ENCODE results near the gene RAB5IF. TPM values are rescaled to one million over a fixed set of nuclear protein-coding genes. Genes with fewer than 3 reads are reported as not detected.

The RAB5IF gene
- total and polyA plus RNA-seq, 7 donors, result 58.7 to 169 (median 85.1) TPM

GRCh38 chr20:36654506-36654905, 48.9 kb downstream of the RAB5IF start:
- Histone ChIP-seq H3K4me1 (no peaks in the 10 kb centered on the region), H3K9me3 (no peaks in the 10 kb centered on the region), H3K27ac (no peak overlapping the region), H3K36me3 (peaks cover 1 to 81% (median 31%) of the 10 kb centered on the region in 4 donors), H3K27me3 (no peaks in the 10 kb centered on the region), H3K4me3 (no peak overlapping the region)
- 97 to 98% methylated on average over 8 of the region's 8 CpGs for WGBS, 2 donors
- DNase-seq, result no peak
- TF ChIP-seq POLR2AphosphoS5 (IDR thresholded peaks at IDR 0.05), result no peak
- TF ChIP-seq EP300 (IDR thresholded peaks at IDR 0.05), result no peak
- no peak for TF ChIP-seq POLR2A (IDR thresholded peaks at IDR 0.05)
- no peak for TF ChIP-seq CTCF (IDR thresholded peaks at IDR 0.05)
- intact Hi-C loops (cut with DNase I), result no loop called here

DNA sequence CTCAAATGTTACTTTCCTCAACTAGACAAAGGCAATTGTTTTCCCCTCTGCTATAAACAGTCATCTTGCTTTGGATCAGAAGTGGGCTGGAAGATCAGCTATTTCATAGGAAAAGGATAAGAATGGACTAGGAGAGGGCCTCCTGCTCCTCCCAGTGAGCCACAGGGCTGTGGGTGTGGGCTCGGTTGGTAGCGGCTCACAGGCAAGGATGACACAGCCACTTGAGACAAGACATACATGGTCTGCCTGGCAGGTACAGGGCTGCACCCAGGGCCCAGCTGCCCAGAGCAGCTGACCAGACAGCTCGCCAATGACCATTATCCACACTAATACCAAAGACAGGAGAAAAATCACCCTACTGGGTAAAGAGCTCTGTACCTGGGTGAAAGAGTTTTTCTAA, 49.4 kb downstream of the RAB5IF start:
- peaks cover 6 to 86% (median 32%) of the 10 kb centered on the region in 4 donors for H3K36me3 ChIP-seq
- intact Hi-C loops (cut with DNase I), result no loop called here
- TF ChIP-seq POLR2AphosphoS5 (IDR thresholded peaks at IDR 0.05), result no peak
- no peak for TF ChIP-seq EP300 (IDR thresholded peaks at IDR 0.05)
- TF ChIP-seq CTCF (IDR thresholded peaks at IDR 0.05), result no peak
- no peak for TF ChIP-seq POLR2A (IDR thresholded peaks at IDR 0.05)
- no peaks in the 10 kb centered on the region for H3K9me3 ChIP-seq
- H3K4me3 ChIP-seq, result no peak overlapping the region
- H3K4me1 ChIP-seq, result no peaks in the 10 kb centered on the region
- 95 to 97% methylated on average over 3 of the region's 3 CpGs for WGBS, 2 donors
- H3K27ac ChIP-seq, result no peak overlapping the region
- no peak for DNase-seq
- no peaks in the 10 kb centered on the region for H3K27me3 ChIP-seq

- Histone ChIP-seq H3K36me3 (peaks cover 7 to 91% (median 25%) of the 10 kb centered on the region in 4 donors), H3K9me3 (no peaks in the 10 kb centered on the region), H3K27me3 (no peaks in the 10 kb centered on the region), H3K4me3 (no peak overlapping the region), H3K27ac (no peak overlapping the region), H3K4me1 (no peaks in the 10 kb centered on the region)
- WGBS, 2 donors, result 89% methylated on average over 4 of the region's 4 CpGs
- no peak for DNase-seq
- intact Hi-C loops (cut with DNase I), result no loop called here
- TF ChIP-seq POLR2AphosphoS5 (IDR thresholded peaks at IDR 0.05), result no peak
- TF ChIP-seq CTCF (IDR thresholded peaks at IDR 0.05), result no peak
- no peak for TF ChIP-seq EP300 (IDR thresholded peaks at IDR 0.05)
- no peak for TF ChIP-seq POLR2A (IDR thresholded peaks at IDR 0.05)
Observed at GRCh38 chr20:36656733-36657132, 51.2 kb downstream of the RAB5IF start.

DNA sequence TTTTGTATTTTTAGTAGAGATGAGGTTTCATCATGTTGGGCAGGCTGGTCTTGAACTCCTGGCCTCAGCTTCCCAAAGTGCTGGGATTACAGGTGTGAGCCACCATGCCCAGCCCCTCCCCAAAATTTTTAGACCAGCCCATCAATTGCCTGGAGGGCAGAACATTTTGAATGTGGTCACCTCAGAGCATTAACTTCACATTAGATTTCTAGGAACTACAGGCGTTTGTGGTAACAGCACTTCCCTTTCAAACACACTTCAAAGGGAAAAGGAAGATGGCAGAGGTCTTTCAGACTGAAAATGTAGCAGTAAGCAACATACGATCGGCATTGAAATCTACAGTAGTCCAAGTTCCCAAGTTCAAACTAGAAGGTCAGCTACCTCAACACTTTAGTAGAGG, 52.7 kb downstream of the RAB5IF start:
- Histone ChIP-seq H3K4me3 (no peak overlapping the region), H3K27me3 (no peaks in the 10 kb centered on the region), H3K4me1 (no peaks in the 10 kb centered on the region), H3K27ac (no peak overlapping the region), H3K36me3 (peaks cover 7 to 88% (median 20%) of the 10 kb centered on the region in 4 donors), H3K9me3 (no peaks in the 10 kb centered on the region)
- DNase-seq, result no peak
- 50 to 84% methylated on average over 3 of the region's 3 CpGs for WGBS, 2 donors
- intact Hi-C loops (cut with DNase I), result no loop called here
- TF ChIP-seq POLR2AphosphoS5 (IDR thresholded peaks at IDR 0.05) (no peak), EP300 (IDR thresholded peaks at IDR 0.05) (no peak), POLR2A (IDR thresholded peaks at IDR 0.05) (no peak), CTCF (IDR thresholded peaks at IDR 0.05) (no peak)

Small RNA genes within 50 kb of the gene (small RNA-seq; reads per million reads assigned to genes)
- gene RF00017, result 0 reads per million in 3 donors

Other genes with a start within 250 kb of the RAB5IF start
- gene MYL9, start 64.3 kb upstream of the RAB5IF start, total RNA-seq, result 1,000 to 10,000 TPM; 1,167 to 2,082 (median 1,738) TPM
- gene MYL9, start 64.3 kb upstream of the RAB5IF start, polyA plus RNA-seq, result 100 to 1,000 TPM in 2 of 3 donors, 10 to 100 TPM in 1; 26.4 to 168 (median 105) TPM
- gene TGIF2, start 32.2 kb upstream of the RAB5IF start, total RNA-seq, result 10 to 100 TPM in 3 of 4 donors, 1 to 10 TPM in 1; 8.9 to 13.6 (median 11.1) TPM
- 10 to 100 TPM in 1 of 3 donors, 1 to 10 TPM in 2; 2.1 to 10.0 (median 2.4) TPM for gene TGIF2, start 32.2 kb upstream of the RAB5IF start, polyA plus RNA-seq
- gene SLA2, start 40.4 kb downstream of the RAB5IF start, total RNA-seq, result under 1 TPM in 2 of 4 donors, not detected in 2; 0.54 to 0.55 TPM
- gene SLA2, start 40.4 kb downstream of the RAB5IF start, polyA plus RNA-seq, result 1 to 10 TPM in 1 of 3 donors, under 1 TPM in 1, not detected in 1; 0.46 to 3.4 TPM
- 10 to 100 TPM; 28.5 to 38.9 (median 31.5) TPM for gene NDRG3, start 140.3 kb downstream of the RAB5IF start, total RNA-seq
- gene NDRG3, start 140.3 kb downstream of the RAB5IF start, polyA plus RNA-seq, result 10 to 100 TPM; 21.6 to 32.1 (median 25.9) TPM
- gene DSN1, start 168.0 kb downstream of the RAB5IF start, total RNA-seq, result 1 to 10 TPM; 4.4 to 6.4 (median 5.5) TPM
- gene DSN1, start 168.0 kb downstream of the RAB5IF start, polyA plus RNA-seq, result 10 to 100 TPM in 2 of 3 donors, 1 to 10 TPM in 1; 7.8 to 11.7 (median 11.6) TPM